IPS-15b (cell line): ENCODE results near the gene NTN4.
"Not testable (repeated sequence)": the region's sequence is repeated elsewhere in the genome, so short reads cannot be mapped to it uniquely, and the experiment has no call there.

Experiments used
- H3K27me3 ChIP-seq: one replicate; pipeline ENCODE4 v1.6.1; 2013; ENCODE audit warnings: low read length; ENCODE audit not compliant: control insufficient read depth, insufficient read depth
- H3K36me3 ChIP-seq: one replicate; pipeline ENCODE4 v1.6.1; 2013; ENCODE audit warnings: low read length; ENCODE audit not compliant: control insufficient read depth, insufficient read depth
- H3K4me1 ChIP-seq: one replicate; pipeline ENCODE4 v1.6.1; 2013; ENCODE audit warnings: mild to moderate bottlenecking, low read length; ENCODE audit not compliant: control insufficient read depth, insufficient read depth
- H3K4me3 ChIP-seq: one replicate; pipeline ENCODE4 v1.5.1; 2013; ENCODE audit warnings: low read depth, low read length
- H3K9ac ChIP-seq: one replicate; pipeline ENCODE4 v1.6.1; 2013; ENCODE audit warnings: low read depth, mild to moderate bottlenecking, low read length
- H3K9me3 ChIP-seq: one replicate; pipeline ENCODE4 v1.6.1; 2013; ENCODE audit warnings: mild to moderate bottlenecking, low read length; ENCODE audit not compliant: control insufficient read depth, insufficient read depth

Gene NTN4

GRCh38 chr12:95626854-95627253 is 163.7 kb downstream of the NTN4 start:
- Histone ChIP-seq H3K9me3 (no peaks in the 10 kb centered on the region), H3K9ac (no peak overlapping the region), H3K27me3 (no peaks in the 10 kb centered on the region), H3K4me1 (peaks cover 2% of the 10 kb centered on the region), H3K36me3 (no peaks in the 10 kb centered on the region), H3K4me3 (no peak overlapping the region)

GRCh38 chr12:95625012-95625411 is 165.6 kb downstream of the NTN4 start:
- Histone ChIP-seq H3K27me3 (no peaks in the 10 kb centered on the region), H3K36me3 (no peaks in the 10 kb centered on the region), H3K9ac (no peak overlapping the region), H3K4me1 (peaks cover 2% of the 10 kb centered on the region), H3K9me3 (no peaks in the 10 kb centered on the region), H3K4me3 (no peak overlapping the region)

- no peaks in the 10 kb centered on the region for H3K9me3 ChIP-seq
- H3K36me3 ChIP-seq, result no peaks in the 10 kb centered on the region
- H3K27me3 ChIP-seq, result no peaks in the 10 kb centered on the region
- H3K4me1 ChIP-seq, result peaks cover 2% of the 10 kb centered on the region
- H3K4me3 ChIP-seq, result no peak overlapping the region
- H3K9ac ChIP-seq, result no peak overlapping the region
Observed at GRCh38 chr12:95624589-95624988, 166.0 kb downstream of the NTN4 start.

GRCh38 chr12:95623554-95624170 is 166.9 kb downstream of the NTN4 start:
- Histone ChIP-seq H3K9me3 (no peaks in the 10 kb centered on the region), H3K27me3 (no peaks in the 10 kb centered on the region), H3K4me3 (no peak overlapping the region), H3K4me1 (peaks cover 2% of the 10 kb centered on the region), H3K9ac (no peak overlapping the region), H3K36me3 (no peaks in the 10 kb centered on the region)

- Histone ChIP-seq H3K27me3 (no peaks in the 10 kb centered on the region), H3K9ac (no peak overlapping the region), H3K4me1 (peaks cover 2% of the 10 kb centered on the region), H3K36me3 (no peaks in the 10 kb centered on the region), H3K4me3 (no peak overlapping the region), H3K9me3 (no peaks in the 10 kb centered on the region)
Observed at GRCh38 chr12:95622879-95623278, 167.7 kb downstream of the NTN4 start.

- Histone ChIP-seq H3K9ac (no peak overlapping the region), H3K9me3 (no peaks in the 10 kb centered on the region), H3K4me1 (peaks cover 2% of the 10 kb centered on the region), H3K4me3 (no peak overlapping the region), H3K36me3 (no peaks in the 10 kb centered on the region), H3K27me3 (no peaks in the 10 kb centered on the region)
Observed at GRCh38 chr12:95621725-95622124, 168.8 kb downstream of the NTN4 start.

GRCh38 chr12:95620171-95620570 is 170.4 kb downstream of the NTN4 start:
- Histone ChIP-seq H3K27me3 (no peaks in the 10 kb centered on the region), H3K4me3 (no peak overlapping the region), H3K36me3 (no peaks in the 10 kb centered on the region), H3K9me3 (no peaks in the 10 kb centered on the region), H3K9ac (no peak overlapping the region), H3K4me1 (peaks cover 6% of the 10 kb centered on the region)

- not testable (repeated sequence) for H3K4me3 ChIP-seq, H3K36me3 ChIP-seq, H3K9ac ChIP-seq, H3K27me3 ChIP-seq, H3K9me3 ChIP-seq
- H3K4me1 ChIP-seq, result peaks cover 11% of the 10 kb centered on the region
Observed at GRCh38 chr12:95616470-95616869, 174.1 kb downstream of the NTN4 start.

- Histone ChIP-seq H3K4me3 (no peak overlapping the region), H3K9ac (no peak overlapping the region), H3K27me3 (no peaks in the 10 kb centered on the region), H3K4me1 (peaks cover 11% of the 10 kb centered on the region), H3K9me3 (no peaks in the 10 kb centered on the region), H3K36me3 (no peaks in the 10 kb centered on the region)
Observed at GRCh38 chr12:95615749-95616148, 174.8 kb downstream of the NTN4 start.

GRCh38 chr12:95614390-95614982 is 176.1 kb downstream of the NTN4 start:
- H3K36me3 ChIP-seq, result no peaks in the 10 kb centered on the region
- no peaks in the 10 kb centered on the region for H3K27me3 ChIP-seq
- H3K4me1 ChIP-seq, result peaks cover 11% of the 10 kb centered on the region

GRCh38 chr12:95613021-95613420 is 177.5 kb downstream of the NTN4 start:
- no peaks in the 10 kb centered on the region for H3K36me3 ChIP-seq
- no peaks in the 10 kb centered on the region for H3K9me3 ChIP-seq
- peaks cover 16% of the 10 kb centered on the region for H3K4me1 ChIP-seq
- H3K9ac ChIP-seq, result no peak overlapping the region
- H3K4me3 ChIP-seq, result no peak overlapping the region
- H3K27me3 ChIP-seq, result no peaks in the 10 kb centered on the region

More at GRCh38 chr12:95614390-95614982, 176.1 kb downstream of the NTN4 start:
- no peak overlapping the region for H3K9ac ChIP-seq
- no peaks in the 10 kb centered on the region for H3K9me3 ChIP-seq
- H3K4me3 ChIP-seq, result no peak overlapping the region

- no peaks in the 10 kb centered on the region for H3K9me3 ChIP-seq
- no peak overlapping the region for H3K9ac ChIP-seq
- H3K4me3 ChIP-seq, result no peak overlapping the region
- H3K27me3 ChIP-seq, result no peaks in the 10 kb centered on the region
- peaks cover 21% of the 10 kb centered on the region for H3K4me1 ChIP-seq
- H3K36me3 ChIP-seq, result no peaks in the 10 kb centered on the region
Observed at GRCh38 chr12:95611676-95612309, 178.8 kb downstream of the NTN4 start.
